Peyer's patch (tissue), 4 donors: Measurements from ENCODE around the gene ATP1A2.

ENCODE experiments used
- POLR2A ChIP-seq, 2 donors: fragments of 450-650 bp; IDR thresholded peaks; one replicate each; pipeline ENCODE4 v1.5.1; 2017; ENCODE audit warnings: antibody characterized with exemption in 2 of 2, mild to moderate bottlenecking in 2 of 2, moderate library complexity in 2 of 2
- TF ChIP-seq, protein P1 (sequence below), 6 experiments: fragments of 450-650 bp in 4 of 6; fragments of 200-600 bp in 2 of 6; sonication (generic) in 1 of 6; IDR thresholded peaks; one replicate each; pipeline ENCODE4 v1.5.1; 2017 to 2019; ENCODE audit warnings: antibody characterized with exemption in 6 of 6, mild to moderate bottlenecking in 3 of 6, moderate library complexity in 1 of 6

DNA sequence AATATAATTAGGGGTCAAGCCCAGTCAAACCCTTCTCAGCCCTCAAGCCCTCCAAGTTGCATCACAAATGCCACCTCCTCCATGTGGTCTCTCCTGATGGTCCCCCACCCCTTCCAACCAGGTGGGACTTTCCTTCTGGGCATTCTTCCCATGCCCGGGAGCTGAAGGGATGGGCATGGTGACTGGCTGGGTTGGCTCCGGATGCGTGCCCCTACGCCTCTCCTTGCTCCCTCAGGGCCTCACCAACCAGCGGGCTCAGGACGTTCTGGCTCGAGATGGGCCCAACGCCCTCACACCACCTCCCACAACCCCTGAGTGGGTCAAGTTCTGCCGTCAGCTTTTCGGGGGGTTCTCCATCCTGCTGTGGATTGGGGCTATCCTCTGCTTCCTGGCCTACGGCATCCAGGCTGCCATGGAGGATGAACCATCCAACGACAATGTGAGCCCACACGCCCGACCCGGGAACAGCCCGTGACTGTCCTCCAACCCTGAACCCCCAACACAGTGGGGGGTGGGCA, 7.5 kb downstream of the ATP1A2 start:
- TF ChIP-seq, protein P1, sequence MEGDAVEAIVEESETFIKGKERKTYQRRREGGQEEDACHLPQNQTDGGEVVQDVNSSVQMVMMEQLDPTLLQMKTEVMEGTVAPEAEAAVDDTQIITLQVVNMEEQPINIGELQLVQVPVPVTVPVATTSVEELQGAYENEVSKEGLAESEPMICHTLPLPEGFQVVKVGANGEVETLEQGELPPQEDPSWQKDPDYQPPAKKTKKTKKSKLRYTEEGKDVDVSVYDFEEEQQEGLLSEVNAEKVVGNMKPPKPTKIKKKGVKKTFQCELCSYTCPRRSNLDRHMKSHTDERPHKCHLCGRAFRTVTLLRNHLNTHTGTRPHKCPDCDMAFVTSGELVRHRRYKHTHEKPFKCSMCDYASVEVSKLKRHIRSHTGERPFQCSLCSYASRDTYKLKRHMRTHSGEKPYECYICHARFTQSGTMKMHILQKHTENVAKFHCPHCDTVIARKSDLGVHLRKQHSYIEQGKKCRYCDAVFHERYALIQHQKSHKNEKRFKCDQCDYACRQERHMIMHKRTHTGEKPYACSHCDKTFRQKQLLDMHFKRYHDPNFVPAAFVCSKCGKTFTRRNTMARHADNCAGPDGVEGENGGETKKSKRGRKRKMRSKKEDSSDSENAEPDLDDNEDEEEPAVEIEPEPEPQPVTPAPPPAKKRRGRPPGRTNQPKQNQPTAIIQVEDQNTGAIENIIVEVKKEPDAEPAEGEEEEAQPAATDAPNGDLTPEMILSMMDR (IDR thresholded peaks at IDR 0.05): no peak
- no peak for TF ChIP-seq POLR2A (IDR thresholded peaks at IDR 0.05)
